Suppressor macrophage treated with lipopolysaccharide for 1 hour (primary cell): ENCODE data around the gene JAM2.
"Not testable (repeated sequence)": the region's sequence is repeated elsewhere in the genome, so short reads cannot be mapped to it uniquely, and the experiment has no call there.

Source experiments
- DNase-seq, 3 donors: peaks; one replicate each; pipeline ENCODE4 v3.0.0-alpha.2; 2020 to 2022

Gene JAM2, protein sequence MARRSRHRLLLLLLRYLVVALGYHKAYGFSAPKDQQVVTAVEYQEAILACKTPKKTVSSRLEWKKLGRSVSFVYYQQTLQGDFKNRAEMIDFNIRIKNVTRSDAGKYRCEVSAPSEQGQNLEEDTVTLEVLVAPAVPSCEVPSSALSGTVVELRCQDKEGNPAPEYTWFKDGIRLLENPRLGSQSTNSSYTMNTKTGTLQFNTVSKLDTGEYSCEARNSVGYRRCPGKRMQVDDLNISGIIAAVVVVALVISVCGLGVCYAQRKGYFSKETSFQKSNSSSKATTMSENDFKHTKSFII

DNA sequence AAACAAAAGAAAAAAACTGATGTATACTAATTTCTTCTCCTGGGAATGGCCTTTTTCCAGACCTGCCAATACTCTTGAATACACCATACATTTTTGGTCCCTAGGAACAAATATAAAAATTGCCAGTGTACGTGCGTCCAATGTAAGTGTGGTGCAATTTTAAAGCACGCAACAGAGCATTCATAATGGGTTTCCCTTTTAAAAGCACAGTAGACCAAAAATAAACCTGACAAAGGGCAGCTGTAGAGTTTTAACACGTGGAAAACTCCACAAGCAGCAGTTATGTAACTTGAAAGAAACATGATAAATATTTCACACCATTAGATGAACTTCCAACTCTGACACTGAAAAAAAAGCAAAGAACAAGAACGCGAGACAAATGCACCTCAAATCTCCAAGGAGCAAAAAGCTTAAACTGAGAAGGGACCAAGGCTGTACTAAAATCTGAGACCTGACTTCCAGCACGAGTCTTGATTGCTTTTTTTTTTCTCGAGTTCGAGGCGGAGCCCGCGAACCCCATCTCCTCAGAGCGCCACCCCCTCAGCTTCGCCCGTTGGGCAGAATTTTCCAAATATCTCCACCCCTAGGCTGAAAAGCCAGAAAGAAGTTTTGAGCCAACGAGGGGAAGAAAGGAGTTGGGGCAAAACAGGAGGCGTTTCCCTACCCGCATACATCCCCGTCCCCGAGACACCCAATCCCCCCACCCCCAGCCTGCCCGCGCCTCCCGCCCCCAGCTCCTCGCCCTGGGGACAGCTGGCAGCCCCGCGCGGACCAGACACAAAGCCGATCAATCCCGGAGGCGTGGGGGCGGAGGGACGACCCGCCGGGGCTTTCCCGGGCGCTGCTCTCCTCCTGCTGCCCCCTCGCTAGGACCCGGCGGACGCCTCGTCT is at the start of gene JAM2:
TSS of gene JAM2 (plus strand) at position 599 of the 891 bp plus-strand sequence. CDS start 564 bp downstream, outside the sequence.
- peak; percentile 30 to 65 (median 46) for DNase-seq

DNA sequence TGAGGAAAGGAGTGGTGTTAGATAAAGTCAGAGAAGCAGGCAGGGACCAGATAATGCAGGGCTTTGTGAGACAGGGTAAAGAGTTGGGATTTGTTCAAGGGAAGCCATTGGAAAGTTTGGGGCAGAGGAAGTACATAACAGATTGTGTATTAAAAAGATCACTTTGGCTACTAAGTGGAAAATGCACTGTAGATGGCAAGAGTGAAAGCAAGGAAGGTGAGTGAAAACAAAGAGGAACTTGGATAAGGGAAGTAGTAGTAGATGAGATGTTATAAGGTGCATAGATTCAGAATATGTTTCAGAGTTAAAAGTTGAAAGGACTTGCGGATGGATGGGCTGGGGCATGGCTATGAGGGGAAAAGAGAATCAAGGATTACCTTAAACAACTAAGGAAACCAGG is 49.2 kb upstream of the JAM2 start:
- DNase-seq, result peak in 2 of 3 donors; percentile 49 to 69

DNA sequence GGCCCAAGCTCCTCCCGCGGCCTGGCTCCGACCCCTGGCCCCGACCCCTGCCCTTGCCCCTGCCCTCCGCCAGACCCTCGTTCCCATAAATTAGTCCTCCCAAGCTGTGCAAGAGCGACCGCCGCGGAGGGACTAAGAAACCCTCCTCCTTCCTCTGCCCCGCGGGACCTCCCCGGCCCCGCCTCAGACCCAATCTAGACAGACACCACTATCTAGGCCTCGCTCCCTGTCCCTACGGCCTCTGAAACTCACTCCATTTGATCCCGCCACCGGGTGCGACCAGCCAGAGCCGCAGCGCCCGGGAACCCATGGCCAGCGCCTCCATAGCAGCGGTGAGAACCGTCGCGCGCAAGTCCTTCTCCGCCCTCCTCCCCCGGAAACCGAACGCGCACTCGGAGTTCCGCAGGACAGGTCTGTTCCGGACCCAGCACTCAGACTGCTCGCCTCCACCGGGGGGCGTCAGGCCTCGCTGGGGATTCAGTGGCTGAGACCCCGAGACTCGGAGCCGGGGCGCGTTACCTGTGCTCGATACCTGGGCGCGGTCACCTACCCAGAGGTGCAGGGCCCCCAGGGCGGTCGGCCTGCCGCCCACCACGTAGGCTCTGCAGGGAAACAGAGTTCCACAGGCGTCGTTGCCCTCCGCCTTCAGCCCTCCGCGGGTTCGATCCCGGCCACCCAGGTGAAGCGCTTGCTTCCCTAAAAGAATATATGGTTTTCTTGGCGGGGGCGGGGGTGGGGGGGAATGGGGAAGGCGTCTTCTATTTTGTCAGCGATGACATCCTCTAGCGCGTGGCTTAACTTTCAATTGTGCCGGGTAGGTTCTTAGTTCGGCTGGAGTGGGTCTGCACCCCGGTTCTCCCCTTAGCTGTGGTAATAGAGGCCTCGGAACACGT is 31.7 kb upstream of the JAM2 start, which contains the start of gene MRPL39:
TSS of gene MRPL39 (minus strand) at position 331 of the 893 bp plus-strand sequence. CDS start at position 325, 6 bp downstream.
- DNase-seq, result peak; percentile 90 to 93 (median 91)

DNA sequence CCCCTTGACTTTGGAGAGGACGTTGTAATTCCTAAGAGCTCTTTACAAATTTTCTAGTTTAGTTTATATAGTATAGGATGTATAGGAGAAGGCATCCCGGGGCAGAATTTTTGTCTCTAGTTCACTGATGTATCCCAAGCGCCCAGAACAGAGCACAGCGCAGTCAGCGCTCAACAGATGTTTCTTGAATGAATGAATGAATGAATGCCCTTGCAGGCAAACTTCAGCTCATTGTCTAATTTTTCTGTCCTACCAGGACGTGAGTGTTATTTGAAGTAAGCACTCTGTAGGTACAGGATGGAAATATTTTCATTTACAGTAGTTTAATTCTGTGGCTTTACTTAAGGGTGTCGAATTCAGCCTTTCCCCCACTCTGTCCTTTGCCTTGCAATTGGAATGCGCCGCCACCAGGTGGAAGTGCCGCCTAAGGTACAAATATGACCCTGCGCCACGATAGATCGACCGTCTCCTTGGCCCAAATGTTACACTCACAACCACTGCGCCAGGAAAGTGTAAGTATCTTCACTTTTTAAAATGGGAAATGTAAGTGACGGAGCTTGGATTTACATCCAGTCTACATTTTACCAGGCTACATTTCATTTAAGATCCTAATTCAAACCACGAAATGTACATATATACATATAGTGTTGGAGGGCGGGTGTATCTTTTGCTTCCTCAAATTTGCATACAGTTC is 30.9 kb upstream of the JAM2 start:
- DNase-seq, result peak; percentile 86 to 90 (median 89)

DNA sequence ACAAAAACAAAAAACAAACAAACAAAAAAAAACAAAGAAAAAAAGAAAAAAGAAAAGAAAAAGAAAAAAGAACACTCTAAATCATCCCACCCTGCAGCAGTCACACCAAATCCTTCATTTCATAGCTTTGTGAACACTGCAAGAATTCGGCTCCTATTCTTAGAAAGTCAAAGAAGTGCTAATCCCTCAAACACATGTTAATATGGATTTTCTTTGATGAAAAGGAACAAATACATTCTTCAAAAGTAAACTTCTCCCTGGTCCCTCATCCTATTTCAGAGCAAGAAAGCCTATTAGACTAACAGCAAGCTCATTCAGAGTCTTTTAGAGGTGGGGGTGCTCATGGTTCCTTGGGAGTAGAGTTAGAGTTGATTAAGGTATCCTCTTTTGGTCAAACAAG is 24.6 kb upstream of the JAM2 start:
- no peak for DNase-seq

DNA sequence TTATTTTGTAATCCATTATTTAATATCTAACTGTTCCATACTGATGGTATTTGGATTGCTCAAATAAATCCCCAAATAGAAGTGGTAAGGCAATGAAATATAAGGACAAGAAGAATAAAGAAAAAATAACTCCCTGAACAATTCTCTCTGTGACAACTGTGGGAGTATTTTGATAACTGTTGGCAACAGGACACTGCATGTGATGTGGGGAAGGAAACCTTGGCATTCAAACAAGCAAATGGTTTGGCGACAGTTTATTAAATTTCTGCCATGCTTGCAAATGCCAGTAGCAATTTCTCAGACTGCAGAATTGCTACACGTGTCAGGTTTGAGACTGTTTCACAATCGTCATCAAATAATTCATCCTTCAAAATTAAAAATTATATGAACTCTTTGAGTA is 23.2 kb upstream of the JAM2 start:
- no peak for DNase-seq

DNA sequence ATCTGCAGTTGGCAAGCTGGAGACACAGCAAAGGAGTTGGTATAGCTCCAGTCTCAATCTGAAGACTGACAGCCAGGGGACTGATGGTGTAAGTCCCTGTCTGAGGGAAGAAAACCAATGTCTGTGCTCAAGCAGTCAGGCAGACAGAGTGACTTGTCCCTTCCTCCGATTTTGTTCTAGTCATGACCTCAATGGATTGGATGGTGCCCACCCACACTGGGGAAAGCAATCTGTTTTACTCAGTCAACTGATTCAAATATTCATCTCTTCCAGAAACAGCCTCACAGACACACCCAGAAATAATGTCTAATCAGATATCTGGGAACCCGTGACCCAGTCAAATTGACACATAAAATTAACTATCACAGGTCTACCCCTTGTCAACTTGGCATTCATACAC is 19.9 kb upstream of the JAM2 start:
- no peak for DNase-seq

DNA sequence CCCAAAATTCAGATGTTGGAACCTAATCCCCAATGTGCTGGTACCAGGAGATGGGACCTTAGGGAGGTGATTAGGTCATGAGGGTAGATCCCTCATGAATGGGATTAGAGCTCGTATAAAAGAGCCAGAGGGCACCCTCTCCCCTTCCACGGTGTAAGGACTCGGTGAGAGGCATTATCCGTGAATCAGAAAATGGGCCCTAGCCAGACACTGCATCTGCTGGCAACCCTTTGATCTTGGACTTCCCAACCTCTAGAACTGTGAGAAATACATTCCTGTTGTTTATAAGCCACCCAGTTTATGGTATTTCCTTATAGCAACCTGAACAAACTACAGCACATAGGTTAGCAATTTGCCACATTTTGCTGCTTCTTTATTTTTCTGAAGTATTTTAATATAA is 14.5 kb upstream of the JAM2 start:
- DNase-seq, result no peak

DNA sequence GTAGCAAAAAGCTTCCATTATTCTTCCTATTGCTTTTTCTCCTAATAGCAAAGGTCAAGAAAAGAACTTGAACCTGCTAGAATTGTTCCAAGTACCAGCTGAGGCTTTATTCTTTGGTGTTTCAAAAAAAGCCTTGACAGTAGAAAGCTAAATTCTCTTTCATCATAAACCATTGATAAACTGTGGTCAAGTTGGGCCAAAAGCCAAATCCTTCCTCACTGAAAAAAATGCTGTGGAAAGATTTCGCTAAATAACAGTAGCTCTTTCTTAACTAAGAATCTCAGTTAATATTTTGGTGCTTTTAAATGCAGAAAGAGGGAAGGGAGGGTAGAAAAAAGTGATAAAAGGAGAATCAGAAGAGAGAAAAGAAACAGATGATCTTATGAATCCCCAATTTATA is 14.0 kb upstream of the JAM2 start:
- no peak for DNase-seq

DNA sequence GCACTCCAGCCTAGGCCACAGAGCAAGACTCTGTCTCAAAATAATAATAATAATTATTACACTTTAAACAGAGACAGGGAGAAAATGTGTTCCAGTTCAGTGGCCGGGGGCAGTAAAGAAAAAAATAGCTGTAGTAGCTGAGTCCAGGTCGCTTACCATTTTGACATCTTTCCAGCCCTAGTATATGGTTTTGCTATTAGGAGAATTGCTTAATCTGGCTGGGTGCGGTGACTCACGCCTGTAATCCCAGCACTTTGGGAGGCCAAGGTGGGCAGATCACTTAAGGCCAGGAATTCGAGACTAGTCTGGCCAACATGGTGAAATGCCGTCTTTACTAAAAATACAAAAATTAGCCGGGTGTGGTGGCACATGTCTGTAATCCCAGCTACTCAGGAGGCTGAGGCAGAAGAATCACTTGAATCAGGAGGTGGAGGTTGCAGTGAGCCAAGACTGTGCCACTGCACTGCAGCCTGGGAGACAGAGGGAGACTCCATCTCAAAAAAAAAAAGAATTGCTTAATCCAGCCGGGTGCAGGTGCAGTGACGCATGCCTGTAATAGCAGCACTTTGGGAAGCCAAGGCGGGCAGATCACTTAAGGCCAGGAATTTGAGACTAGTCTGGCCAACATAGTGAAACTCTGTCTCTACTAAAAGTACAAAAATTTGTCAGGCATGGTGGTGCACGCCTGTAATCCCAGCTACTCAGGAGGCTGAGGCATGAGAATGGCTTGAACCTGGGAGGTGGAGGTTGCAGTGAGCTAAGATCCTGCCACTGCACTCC is 13.1 kb upstream of the JAM2 start:
- not testable (repeated sequence) for DNase-seq

DNA sequence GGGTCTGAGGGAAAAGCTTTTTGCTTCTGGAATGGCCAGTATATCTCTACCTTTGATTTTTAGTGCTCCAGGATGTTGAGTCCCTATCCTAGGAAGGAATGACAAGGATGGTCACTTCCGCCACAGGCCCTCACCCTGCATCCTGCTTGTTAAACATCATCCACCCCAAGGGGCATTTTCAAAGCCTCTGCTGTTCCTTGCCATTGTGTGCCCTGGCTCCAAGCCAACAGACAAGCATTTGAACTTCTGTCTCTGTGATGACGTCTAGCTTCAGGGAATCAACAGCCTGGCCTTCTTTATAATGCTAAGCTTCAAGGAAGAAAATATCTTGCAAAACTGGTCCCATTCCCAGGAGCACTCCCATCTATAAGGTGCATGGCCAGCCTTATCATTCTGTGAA is 12.3 kb upstream of the JAM2 start:
- no peak for DNase-seq

DNA sequence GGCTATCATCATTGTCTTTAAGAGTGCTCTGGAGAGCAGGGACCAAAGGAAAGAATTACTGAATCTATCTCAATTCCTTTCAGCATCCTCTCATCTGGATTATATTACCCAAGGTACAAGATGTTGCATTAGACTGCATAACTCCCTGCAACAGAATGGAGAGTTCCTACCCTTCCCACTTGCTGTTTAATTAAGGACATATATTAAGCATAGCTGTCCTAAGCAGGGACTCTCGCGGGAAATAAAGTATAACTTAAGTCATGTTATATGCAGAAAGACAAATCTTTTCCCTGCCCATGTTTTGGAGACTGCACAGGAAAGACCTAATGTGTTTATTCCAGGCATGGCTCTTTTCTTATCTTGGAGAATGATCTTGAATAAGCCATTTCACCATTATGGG is 6.8 kb upstream of the JAM2 start:
- no peak for DNase-seq

DNA sequence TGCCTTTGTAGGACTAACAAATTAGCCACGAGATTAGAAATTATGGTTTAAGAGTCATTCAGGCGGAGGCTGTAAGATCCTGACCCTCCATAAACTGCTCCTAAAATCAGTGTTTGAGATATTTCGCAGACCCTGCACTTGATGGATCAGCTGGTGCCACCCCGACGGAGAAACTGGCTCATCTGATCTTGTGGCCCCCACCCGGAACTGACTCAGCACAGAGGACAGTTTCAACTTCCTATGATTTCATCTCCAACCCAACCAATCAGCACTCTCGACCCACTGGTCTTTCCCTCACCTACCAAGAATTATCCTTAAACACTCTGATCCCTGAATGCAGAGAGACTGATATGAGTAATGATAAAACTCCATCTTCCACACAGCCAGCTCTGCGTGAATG is 3.7 kb upstream of the JAM2 start:
- DNase-seq, result no peak

DNA sequence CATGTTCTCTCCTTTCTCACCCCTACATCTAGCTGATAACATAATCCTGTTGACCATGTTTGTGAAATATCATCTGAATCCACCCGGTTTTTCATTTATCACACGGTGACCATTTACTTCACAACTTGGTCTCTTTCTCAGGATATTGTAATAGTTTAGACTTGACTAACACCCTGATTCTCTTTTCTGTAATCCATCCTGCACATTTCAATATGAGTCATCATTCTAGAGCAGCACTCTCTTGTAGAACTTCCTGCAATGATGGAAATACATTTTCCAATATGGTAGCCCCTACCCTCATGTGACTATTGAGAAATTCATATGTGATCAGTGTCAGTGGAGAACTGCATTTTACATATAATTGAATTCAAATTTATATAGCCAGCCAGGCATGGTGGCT is 2.3 kb upstream of the JAM2 start:
- DNase-seq, result peak in 2 of 3 donors; percentile 27 to 38

DNA sequence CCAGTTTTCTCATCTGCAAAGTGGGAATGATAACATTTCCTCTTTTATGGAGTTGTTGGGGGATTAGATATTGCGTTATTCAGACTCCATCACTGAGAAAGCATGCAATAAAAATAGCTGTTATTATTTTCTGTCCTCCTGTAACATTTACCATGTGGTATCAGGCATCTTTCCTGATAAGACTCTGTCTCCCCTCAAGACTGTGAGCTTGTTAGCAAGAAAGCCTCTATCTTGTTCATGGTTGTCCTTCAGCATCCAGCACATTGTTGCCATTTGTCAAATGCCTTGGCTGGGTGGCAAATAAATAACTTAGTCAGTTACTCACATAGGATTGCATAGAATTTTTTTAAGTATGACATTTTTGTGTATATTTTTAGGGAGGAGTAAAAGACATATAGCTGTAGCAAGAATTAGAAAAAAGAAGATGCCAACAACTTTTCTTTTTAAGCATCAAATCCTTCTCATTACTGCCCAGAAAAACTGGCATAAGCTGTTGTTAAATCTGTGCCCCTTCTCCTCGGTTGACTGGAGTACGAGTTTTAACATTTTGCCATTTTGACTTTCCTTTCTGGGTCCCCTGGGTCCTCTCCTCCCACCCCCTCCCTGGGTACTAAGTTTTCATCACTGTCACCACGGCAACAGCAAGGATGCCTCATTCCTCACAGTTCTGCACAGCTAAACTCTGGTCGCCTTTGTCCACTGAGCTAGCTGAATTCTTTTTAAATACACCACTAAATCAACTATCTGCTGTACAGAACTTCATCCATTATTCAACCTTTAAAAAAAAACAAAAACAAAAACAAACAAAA is 1.0 kb upstream of the JAM2 start:
- no peak for DNase-seq

DNA sequence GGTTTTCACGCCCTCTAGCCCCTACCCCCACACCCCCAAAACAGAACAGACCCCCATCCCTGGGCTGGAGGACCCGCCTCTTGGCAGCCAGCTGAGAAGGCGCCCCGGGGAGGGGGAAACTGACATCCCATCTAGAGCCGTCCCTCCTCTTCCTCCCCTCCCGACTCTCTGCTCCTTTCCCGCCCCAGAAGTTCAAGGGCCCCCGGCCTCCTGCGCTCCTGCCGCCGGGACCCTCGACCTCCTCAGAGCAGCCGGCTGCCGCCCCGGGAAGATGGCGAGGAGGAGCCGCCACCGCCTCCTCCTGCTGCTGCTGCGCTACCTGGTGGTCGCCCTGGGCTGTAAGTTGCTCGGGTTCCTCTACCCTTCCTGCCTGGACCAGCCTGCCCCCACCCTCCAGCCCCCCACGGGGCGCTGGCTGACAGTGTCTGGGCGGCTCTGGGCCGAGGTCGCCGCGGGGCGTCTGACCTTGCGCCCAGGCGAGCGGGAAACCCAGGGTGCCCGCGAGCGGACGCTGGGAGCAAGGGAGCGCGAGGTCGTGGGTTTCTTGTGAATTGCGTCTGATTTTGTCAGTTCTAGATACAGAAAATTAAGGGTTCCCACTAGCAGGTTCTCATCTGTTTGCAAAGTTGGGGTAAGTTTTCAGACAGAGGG is 618 bp downstream of the JAM2 start:
- peak in 2 of 3 donors; percentile 14 to 33 for DNase-seq

DNA sequence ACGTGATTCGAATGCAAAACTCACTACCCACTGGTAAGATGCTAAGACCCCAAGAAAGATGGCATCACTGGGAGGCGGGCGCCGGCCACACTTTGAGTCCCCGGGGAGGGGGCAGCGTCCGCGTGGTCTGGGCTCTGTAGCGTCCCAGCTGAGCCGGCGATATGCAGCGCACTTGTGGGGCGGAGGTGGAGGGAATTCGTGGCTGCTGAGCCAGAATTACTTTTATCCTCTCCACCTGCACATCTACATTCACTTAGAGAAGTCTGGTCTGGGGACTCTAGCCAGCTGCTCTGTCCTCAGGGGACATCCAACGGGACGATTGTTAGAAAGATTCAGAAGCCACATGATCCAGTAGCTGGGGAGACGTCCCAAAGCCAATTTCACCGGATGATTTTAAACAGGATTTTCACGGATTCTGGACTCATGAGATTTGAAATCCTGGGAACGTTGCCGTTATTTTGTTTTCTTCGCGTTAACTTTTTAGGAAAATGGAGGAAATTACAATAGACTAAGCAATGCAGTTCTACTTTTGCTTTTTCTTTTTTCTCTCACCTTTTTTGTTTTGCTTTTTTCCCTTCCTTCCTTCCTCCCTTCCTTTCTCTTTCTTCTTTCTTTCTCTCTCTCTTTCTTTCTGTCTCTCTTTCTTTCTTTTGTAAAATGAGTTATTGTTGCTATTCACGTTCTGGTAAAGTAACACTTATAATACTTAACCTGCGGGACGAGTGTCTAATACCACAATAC is 1.3 kb downstream of the JAM2 start:
- peak in 1 of 3 donors; percentile 7 for DNase-seq

DNA sequence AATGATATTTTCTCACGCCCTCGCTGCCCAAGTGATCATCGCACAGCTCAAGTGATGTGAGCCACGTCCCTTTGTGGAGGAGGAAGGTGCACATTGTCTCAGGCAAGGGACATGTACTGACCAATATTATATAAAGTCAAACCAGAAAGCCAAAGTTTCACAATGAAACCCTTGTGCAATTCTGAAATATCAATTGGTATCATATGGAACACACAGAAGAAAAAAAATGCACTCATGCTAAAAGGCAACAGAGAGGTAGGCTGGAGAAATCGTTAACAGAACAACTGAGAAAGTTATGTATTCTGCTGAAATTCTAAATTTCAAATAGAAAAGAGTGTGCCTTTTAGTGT is 1.9 kb downstream of the JAM2 start:
- DNase-seq, result no peak

DNA sequence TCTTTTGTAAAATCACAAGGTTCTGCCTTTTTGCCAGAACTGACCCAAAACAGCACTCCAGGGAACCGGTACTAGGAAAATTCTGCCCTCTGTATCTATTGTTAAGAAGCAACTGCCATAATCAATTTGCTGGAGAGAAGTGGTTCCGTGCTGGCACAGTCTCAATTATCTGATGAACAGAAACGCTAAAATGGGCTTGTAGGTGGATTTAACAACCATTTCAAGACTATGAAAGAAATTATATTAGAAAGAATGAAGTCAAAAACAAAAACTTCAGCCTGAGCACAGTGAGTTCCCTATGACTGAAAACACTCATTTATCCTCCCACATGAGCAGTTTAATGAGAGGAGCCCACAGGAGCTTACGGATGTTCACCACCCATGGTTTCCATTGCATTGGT is 4.4 kb downstream of the JAM2 start:
- no peak for DNase-seq
